Esophagus squamous epithelium (tissue), 5 donors: ENCODE results near the gene MMP14. TPM values are rescaled to one million over a fixed set of nuclear protein-coding genes. Genes with fewer than 3 reads are reported as not detected.

Experiments
- DNase-seq: peaks from one replicate; lab custom pipeline; 2025; lab: John Stamatoyannopoulos, UW
- H3K27ac ChIP-seq, 4 donors: fragments of 200-600 bp; sonication (generic); one replicate each; pipeline ENCODE4 v1.5.1; 2016 to 2019; ENCODE audit warnings: mild to moderate bottlenecking in 1 of 4
- H3K27me3 ChIP-seq, 4 donors: fragments of 200-600 bp; sonication (generic); 1 replicate in 3 of 4; 2 replicates in 1 of 4; pipeline versions ENCODE4 v1.5.1 to v1.6.0; 2017 to 2021; ENCODE audit warnings: antibody characterized with exemption in 1 of 4
- H3K36me3 ChIP-seq, 3 donors: fragments of 200-600 bp; sonication (generic); one replicate each; pipeline ENCODE4 v1.5.1; 2016 to 2019
- H3K4me1 ChIP-seq, 3 donors: fragments of 200-600 bp; sonication (generic); one replicate each; pipeline ENCODE4 v1.5.1; 2017 to 2019
- H3K4me3 ChIP-seq, 4 donors: fragments of 200-600 bp; sonication (generic); 1 replicate in 3 of 4; 2 replicates in 1 of 4; pipeline ENCODE4 v1.5.1; 2016 to 2019; ENCODE audit warnings: mild to moderate bottlenecking in 2 of 4, moderate library complexity in 1 of 4
- H3K9me3 ChIP-seq, 3 donors: fragments of 200-600 bp; sonication (generic); one replicate each; pipeline ENCODE4 v1.5.1; 2016 to 2019
- POLR2A ChIP-seq, 4 donors: fragments of 450-650 bp; IDR thresholded peaks; one replicate each; pipeline ENCODE4 v1.6.1; 2017; ENCODE audit warnings: antibody characterized with exemption in 4 of 4, mild to moderate bottlenecking in 4 of 4, moderate library complexity in 3 of 4
- WGBS, 2 donors: methylation state at CpG; one replicate each; pipeline ENCODE4 v1.1.5; 2018; 5-methylcytosine and 5-hydroxymethylcytosine counted together
- intact Hi-C: fragments of 100-400 bp; cut with DNase I; formaldehyde crosslinking; loops from one replicate; pipeline ENCODE4 v1.15.0; 2022
- small RNA-seq, 4 donors: library from RNA; depleted of rRNA; stranded (forward); fragments of <200 nt; gene quantifications; one replicate each; pipeline ENCODE3, GENCODE V24; 2016
- total RNA-seq, 4 donors: library from RNA; depleted of rRNA; stranded (reverse); fragments of >200 nt; gene quantifications; one replicate each; pipeline ENCODE4 v1.1.0, GENCODE V29; 2016
- TF ChIP-seq, protein P1 (sequence below), 6 experiments: fragments of 450-650 bp in 4 of 6; fragments of 200-600 bp in 2 of 6; sonication (generic) in 2 of 6; IDR thresholded peaks; one replicate each; pipeline ENCODE4 v1.5.1; 2016 to 2019; ENCODE audit warnings: antibody characterized with exemption in 6 of 6, mild to moderate bottlenecking in 4 of 6, moderate library complexity in 4 of 6
- donor health status: DM: yes; HTN: yes; CAD: no.

Gene MMP14
- total RNA-seq, 4 donors from 2014 or later, result 67.9 to 127 (median 102) TPM

DNA sequence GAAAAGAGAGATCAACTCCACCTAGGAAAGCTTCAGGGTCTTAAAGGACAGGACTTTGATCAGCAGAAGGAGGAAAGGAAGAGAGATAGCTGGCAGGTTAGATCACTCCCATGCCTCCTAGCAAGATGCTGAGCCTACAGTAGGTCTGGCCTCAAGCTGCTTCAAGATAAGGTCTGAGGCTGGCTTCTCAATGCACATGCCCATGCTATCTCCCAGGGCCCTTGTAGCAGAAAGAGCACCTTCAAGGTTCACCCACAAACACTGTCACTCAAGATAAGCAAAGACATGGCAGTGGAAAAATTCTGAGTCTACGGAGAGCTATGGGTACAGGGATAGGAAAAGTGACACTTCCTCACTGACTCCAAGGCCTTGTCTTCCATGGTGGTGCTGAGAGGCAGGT, 61.0 kb downstream of the MMP14 start:
- Histone ChIP-seq H3K4me1 (peaks cover 0 to 21% (median 0%) of the 10 kb centered on the region in 3 donors), H3K4me3 (no peak overlapping the region), H3K27me3 (no peaks in the 10 kb centered on the region), H3K27ac (no peak overlapping the region), H3K36me3 (peaks cover 14 to 33% (median 19%) of the 10 kb centered on the region in 3 donors), H3K9me3 (no peaks in the 10 kb centered on the region)
- DNase-seq, result no peak
- 90 to 100% methylated on average over 1 of the region's 1 CpG for WGBS, 2 donors
- intact Hi-C loops, result no loop called here
- TF ChIP-seq POLR2A (IDR thresholded peaks at IDR 0.05), result no peak
- TF ChIP-seq, protein P1, sequence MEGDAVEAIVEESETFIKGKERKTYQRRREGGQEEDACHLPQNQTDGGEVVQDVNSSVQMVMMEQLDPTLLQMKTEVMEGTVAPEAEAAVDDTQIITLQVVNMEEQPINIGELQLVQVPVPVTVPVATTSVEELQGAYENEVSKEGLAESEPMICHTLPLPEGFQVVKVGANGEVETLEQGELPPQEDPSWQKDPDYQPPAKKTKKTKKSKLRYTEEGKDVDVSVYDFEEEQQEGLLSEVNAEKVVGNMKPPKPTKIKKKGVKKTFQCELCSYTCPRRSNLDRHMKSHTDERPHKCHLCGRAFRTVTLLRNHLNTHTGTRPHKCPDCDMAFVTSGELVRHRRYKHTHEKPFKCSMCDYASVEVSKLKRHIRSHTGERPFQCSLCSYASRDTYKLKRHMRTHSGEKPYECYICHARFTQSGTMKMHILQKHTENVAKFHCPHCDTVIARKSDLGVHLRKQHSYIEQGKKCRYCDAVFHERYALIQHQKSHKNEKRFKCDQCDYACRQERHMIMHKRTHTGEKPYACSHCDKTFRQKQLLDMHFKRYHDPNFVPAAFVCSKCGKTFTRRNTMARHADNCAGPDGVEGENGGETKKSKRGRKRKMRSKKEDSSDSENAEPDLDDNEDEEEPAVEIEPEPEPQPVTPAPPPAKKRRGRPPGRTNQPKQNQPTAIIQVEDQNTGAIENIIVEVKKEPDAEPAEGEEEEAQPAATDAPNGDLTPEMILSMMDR (IDR thresholded peaks at IDR 0.05), result no peak

Small RNA genes within 50 kb of the gene (small RNA-seq; reads per million reads assigned to genes)
- 0 reads per million in 4 donors for gene RF00019

Other genes with a start within 250 kb of the MMP14 start
- 100 to 1,000 TPM; 174 to 280 (median 225) TPM for gene DAD1, start 247.4 kb upstream of the MMP14 start, total RNA-seq
- 10 to 100 TPM; 22.9 to 45.4 (median 30.1) TPM for gene ABHD4, start 238.3 kb upstream of the MMP14 start, total RNA-seq
- gene OR6J1, start 192.2 kb upstream of the MMP14 start, total RNA-seq, result not detected
- 10 to 100 TPM; 52.1 to 85.8 (median 73.4) TPM for gene OXA1L, start 69.9 kb upstream of the MMP14 start, total RNA-seq
- 10 to 100 TPM in 1 of 4 donors, 1 to 10 TPM in 2, not detected in 1; 2.5 to 12.6 (median 7.8) TPM for gene SLC7A7, start 21.1 kb upstream of the MMP14 start, total RNA-seq
- 100 to 1,000 TPM in 1 of 4 donors, 10 to 100 TPM in 3; 32.8 to 142 (median 82.1) TPM for gene MRPL52, start 6.7 kb upstream of the MMP14 start, total RNA-seq
- gene LRP10, start 35.2 kb downstream of the MMP14 start, total RNA-seq, result 100 to 1,000 TPM; 111 to 314 (median 128) TPM
- under 1 TPM; 0.19 to 0.83 (median 0.32) TPM for gene REM2, start 46.6 kb downstream of the MMP14 start, total RNA-seq
- gene RBM23, start 82.6 kb downstream of the MMP14 start, total RNA-seq, result 100 to 1,000 TPM in 1 of 4 donors, 10 to 100 TPM in 3; 40.0 to 101 (median 58.9) TPM
- gene PRMT5, start 92.8 kb downstream of the MMP14 start, total RNA-seq, result 10 to 100 TPM; 36.5 to 75.0 (median 66.1) TPM
- gene HAUS4, start 120.5 kb downstream of the MMP14 start, total RNA-seq, result 10 to 100 TPM; 27.6 to 44.3 (median 33.6) TPM
- gene AJUBA, start 146.0 kb downstream of the MMP14 start, total RNA-seq, result 10 to 100 TPM; 31.3 to 44.3 (median 34.5) TPM
- 10 to 100 TPM in 2 of 4 donors, 1 to 10 TPM in 2; 3.4 to 12.7 (median 8.8) TPM for gene C14orf93, start 173.6 kb downstream of the MMP14 start, total RNA-seq
- gene PSMB5, start 198.3 kb downstream of the MMP14 start, total RNA-seq, result 100 to 1,000 TPM; 140 to 185 (median 153) TPM
- not detected for gene PSMB11, start 205.6 kb downstream of the MMP14 start, total RNA-seq
- gene CDH24, start 220.9 kb downstream of the MMP14 start, total RNA-seq, result 1 to 10 TPM; 3.4 to 6.7 (median 4.8) TPM